NCI-H774 (cell line): ENCODE results near the gene F11R.
A peak's percentile ranks its signal among the peaks of the same experiment; 100 is the strongest.
"Not testable (repeated sequence)": the region's sequence is repeated elsewhere in the genome, so short reads cannot be mapped to it uniquely, and the experiment has no call there.

ENCODE experiments used
- DNase-seq: peaks from one replicate; lab custom pipeline; 2025; lab: John Stamatoyannopoulos, UW

F11R gene

DNA sequence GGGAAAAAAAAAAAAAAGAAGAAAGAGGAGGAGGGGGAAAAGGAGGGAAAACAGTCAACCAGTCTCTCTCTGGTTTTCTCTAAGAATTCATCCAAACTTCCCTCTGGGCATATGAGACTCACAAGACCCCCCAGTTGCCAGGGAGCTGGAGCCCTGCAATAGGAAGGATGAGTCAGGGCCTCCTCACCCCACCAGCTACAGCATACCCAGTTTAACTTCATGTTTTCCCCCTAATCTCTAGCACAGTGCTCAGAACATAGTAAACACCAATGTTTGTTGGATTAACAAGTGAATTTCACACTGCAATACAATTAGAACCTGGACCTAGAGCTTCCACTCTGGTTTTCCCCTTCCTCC lies 7.8 kb downstream of the F11R start:
- DNase-seq = no peak

DNA sequence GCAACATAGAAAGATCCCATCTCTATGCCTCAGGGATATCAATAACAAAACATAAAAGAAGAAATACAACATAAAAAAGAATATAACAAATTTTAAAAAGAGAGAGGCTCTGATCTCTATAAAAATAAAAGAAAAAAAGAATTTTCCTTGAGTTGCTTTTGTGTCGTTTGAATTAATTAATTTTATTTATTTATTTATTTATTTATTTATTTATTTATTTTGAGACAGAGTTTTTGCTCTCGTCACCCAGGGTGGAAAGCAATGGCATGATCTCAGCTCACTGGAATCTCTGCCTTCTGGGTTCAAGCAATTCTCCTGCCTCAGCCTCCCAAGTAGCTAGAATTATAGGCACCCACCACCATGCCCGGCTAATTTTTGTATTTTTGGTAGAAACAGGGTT lies 8.5 kb downstream of the F11R start:
- no peak for DNase-seq

DNA sequence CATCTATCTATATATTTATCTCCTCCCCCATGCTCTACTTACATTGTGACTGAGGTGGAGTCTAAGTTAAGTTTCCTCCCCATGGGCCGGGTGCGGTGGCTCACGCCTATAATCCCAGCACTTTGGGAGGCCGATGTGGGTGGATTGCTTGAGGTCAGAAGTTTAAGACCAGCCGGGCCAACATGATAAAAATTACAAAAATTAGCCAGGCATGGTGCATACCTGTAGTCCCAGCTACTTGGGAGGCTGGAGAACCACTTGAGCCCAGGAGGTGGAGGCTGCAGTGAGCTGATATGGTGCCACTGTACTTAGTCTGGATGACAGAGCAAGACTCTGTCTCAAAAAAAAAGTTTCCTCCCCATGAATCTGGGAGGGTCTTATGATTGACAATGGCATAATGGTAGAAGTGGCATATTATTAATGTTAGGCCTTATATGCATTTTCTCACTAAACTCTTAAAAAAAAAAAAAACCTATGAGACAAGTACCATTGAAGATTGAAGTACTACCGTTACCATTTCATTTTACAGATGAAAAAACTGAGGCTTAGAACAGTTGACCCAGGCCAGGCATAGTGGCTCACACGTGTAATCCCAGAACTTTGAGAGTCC lies 11.2 kb downstream of the F11R start:
- DNase-seq = no peak

GRCh38 chr1:161008869-161009510 lies 12.0 kb downstream of the F11R start:
- DNase-seq = no peak

DNA sequence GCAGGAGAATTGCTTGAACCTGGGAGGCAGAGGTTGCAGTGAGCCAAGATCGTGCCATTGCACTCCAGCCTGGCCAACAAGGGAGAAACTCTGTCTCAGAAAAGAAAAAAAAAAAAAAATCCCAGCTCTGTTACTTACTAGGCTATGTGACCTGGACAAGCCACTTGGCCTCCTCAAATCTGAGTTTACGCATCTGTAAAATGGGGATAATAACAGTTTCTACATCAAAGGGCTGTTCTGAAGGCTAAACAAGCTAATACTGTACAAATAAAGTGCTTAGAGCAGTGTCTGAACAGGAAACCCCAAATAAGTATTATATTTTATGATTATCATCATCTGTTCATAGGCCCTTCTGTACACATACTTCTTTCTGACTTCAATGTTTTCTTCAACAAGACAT lies 13.6 kb downstream of the F11R start:
- no peak for DNase-seq

DNA sequence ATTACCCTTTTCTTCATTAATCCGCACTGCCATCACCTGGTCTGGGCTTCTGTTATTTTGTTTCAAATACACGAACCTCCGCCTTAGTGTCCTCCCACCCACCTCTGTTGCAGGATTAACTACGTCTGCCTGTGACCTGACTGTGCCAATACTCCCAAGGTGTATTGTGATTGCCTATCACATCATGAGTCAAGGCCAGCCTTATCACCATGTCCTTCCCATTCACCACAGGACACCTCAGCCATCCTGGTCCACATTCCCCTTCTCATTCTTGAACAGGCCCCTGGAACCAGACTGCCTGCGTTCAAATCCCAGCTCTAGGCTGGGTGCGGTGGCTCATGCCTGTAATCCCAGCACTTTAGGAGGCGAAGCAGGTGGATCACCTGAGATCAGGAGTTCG lies 14.4 kb downstream of the F11R start:
- no peak for DNase-seq

DNA sequence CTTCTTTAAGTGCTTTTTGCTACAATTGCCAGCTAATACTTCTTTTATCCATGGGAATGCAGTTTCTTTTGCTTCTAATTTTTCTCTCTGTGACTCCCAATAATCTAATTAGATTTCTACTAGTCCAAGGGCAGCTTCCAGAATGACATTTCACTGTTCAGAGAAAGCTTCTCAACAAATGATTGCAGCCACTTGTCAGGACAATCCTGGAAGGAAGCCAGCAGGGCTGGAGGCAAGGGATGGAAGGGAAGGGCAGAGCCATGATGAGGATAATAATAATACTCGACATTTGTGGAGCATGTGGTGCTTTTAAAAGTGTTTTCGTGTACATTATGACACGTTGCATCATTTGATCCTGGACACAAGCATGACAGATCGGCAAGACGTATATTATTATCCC lies 19.4 kb downstream of the F11R start:
- DNase-seq = no peak

- no peak for DNase-seq
These were observed 20.0 kb downstream of the F11R start for GRCh38 chr1:161000736-161001480.

- DNase-seq = no peak
These were observed 21.6 kb downstream of the F11R start for GRCh38 chr1:160999376-160999775.

GRCh38 chr1:160997323-160998038 lies 23.5 kb downstream of the F11R start:
- no peak for DNase-seq

GRCh38 chr1:160996178-160996577 lies 24.8 kb downstream of the F11R start:
- DNase-seq = no peak

- no peak for DNase-seq
These were observed 27.3 kb downstream of the F11R start for GRCh38 chr1:160993544-160994193.

GRCh38 chr1:160992036-160992435 lies 28.9 kb downstream of the F11R start:
- not testable (repeated sequence) for DNase-seq

GRCh38 chr1:160987359-160988050 lies 33.4 kb downstream of the F11R start:
- DNase-seq = no peak

DNA sequence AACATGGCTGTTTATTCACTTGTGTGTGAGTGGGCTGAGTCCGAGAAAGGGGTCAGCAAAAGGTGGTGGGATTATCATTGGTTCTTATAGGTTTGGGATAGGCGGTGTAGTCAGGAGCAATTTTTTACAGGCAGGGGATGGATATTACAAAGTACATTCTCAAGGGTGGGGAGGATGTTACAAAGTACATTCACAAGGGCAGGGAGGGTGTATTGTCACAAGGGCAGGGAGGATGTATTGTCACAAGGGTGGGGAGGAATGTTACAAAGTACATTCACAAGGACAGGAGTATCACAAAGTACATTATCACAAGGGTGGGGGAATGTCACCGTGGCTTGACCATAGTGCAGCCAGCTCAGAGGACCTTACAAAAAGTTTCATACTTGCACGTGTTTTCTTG lies 35.2 kb downstream of the F11R start:
- no peak for DNase-seq

DNA sequence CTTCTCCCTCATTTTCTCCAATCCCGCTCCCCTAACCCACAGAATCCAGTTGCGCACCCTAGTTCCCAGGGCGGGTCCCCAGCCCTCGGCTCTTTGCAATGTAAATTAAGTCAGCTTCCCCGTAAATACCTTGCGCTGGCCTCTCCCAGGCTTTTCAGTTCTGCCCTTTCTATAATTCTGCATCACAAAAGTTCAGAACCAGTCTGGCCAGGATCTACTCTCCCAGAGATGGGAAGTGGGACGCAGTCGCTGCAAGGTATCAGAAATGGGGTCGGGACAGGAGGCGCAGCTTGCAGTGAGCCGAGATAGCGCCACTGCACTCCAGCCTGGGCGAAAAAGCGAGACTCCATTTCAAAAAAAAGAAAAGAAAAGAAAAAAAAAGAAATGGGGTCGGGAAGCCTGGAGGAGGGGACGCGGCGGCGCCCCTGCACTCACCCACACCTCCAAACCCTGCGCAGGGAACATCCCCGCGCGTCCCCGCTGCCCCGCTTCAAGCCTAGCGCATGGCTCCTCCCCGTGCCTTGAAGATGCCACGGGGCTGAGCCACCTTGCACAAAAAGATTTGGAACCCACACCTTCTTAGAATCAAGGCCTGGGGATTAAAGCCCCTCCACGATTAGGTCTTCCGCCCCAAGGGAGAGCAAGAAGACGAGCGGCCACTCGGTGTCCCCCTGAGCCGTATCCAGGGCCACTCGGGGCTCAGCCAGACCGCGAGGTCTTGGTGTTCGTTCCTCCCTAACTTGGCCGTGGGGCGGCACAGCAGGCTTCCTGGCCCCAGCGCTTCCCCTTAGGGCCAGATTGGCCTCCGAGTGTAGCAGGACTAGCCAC lies 39.2 kb downstream of the F11R start:
- no peak for DNase-seq

DNA sequence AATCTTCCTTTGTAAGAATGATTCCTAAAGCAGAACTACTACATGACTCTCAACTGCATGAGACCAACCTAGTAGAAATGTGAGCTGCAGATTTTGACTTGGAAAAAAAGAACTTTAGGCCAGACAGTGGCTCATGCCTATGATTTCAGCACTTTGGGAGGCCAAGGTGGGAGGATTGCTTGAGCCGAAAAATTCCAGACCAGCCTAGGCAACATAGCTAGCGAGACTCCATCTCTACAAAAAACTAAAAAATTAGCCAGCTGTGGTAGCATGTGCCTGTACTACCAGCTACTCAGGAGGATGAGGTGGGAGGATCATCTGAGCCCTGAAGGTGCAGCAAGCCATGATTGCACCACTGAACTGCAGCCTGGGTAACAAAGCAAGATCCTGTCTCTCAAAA lies 41.7 kb downstream of the F11R start:
- no peak for DNase-seq

DNA sequence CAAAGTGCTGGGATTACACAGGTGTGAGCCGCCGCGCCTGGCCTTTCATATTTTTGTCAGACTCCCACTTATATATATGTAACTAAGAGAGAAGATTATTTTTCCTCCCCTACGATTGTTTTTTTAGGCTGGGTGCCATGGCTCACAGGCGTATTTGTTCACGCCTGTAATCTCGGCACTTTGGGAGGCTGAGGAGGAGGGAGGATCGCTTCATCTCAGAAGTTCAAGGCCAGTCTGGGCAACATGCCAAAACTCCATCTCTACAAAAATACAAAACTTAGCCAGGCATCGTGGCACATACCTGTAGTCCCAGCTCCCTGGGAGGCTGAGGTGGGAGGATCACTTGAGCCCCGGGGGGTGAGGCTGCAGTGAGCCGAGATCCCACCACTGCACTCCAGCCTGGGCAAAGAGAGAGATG lies 42.4 kb downstream of the F11R start:
- peak; percentile 5 for DNase-seq

- no peak for DNase-seq
These were observed 45.9 kb downstream of the F11R start for GRCh38 chr1:160975026-160975425.

DNA sequence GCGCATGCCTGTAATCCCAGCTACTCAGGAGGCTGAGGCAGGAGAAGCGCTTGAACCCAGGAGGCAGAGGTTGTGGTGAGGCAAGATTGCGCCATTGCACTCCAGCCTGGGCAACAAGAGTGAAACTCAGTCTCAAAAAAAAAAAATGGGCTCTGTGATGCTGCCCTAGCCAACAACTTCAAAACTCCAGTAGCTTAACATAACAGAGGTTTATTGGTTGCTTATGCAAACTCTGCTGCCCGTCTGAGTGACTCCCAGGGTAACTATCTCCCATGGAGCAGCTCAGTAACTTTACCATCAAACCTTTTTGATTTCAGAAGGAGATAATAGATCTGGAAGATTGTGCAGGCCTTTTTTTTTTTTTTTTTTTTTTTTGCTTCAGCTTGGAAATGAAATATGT lies 47.5 kb downstream of the F11R start:
- DNase-seq = no peak

GRCh38 chr1:160972939-160973338 lies 48.0 kb downstream of the F11R start:
- no peak for DNase-seq
